ENCODE results near the gene FTO. TPM values are rescaled to one million over a fixed set of nuclear protein-coding genes. Genes with fewer than 3 reads are reported as not detected.

The FTO gene
- total and polyA plus RNA-seq, 3 donors from 2014 or later: 32.4 to 64.7 (median 50.3) TPM

DNA sequence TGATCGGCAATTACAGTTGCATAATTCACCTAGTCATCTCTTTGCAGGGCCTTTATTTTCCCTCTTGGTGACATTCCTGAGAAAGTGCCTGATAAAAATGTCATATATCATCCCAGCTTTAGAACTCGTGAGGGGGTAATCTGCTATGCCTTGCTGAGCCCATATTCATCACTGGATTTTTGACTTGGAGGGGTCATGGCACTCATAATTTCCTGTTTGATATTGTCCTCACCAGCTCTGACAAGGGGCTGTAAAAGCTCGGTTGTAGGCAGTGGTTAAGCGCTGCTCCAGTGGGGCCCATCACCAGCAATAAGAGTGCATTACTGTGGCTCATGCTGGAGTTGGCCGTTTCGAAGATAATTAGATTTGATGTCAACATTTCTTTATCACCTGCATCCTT lies 355.4 kb downstream of the FTO start:
- H3K36me3 ChIP-seq (ENCODE audit: low read depth, missing control alignments): no peaks in the 10 kb centered on the region
- H3K9me3 ChIP-seq: no peaks in the 10 kb centered on the region
- intact Hi-C loops (cut with DNase I; ENCODE audit: low total_unique reads): no loop called here
- WGBS, 2 donors: 84 to 85% methylated on average over 6 of the region's 6 CpGs
- no peak overlapping the region for H3K4me3 ChIP-seq
- TF ChIP-seq, protein P1, sequence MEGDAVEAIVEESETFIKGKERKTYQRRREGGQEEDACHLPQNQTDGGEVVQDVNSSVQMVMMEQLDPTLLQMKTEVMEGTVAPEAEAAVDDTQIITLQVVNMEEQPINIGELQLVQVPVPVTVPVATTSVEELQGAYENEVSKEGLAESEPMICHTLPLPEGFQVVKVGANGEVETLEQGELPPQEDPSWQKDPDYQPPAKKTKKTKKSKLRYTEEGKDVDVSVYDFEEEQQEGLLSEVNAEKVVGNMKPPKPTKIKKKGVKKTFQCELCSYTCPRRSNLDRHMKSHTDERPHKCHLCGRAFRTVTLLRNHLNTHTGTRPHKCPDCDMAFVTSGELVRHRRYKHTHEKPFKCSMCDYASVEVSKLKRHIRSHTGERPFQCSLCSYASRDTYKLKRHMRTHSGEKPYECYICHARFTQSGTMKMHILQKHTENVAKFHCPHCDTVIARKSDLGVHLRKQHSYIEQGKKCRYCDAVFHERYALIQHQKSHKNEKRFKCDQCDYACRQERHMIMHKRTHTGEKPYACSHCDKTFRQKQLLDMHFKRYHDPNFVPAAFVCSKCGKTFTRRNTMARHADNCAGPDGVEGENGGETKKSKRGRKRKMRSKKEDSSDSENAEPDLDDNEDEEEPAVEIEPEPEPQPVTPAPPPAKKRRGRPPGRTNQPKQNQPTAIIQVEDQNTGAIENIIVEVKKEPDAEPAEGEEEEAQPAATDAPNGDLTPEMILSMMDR (IDR thresholded peaks at IDR 0.05): no peak
- TF ChIP-seq POLR2A (IDR thresholded peaks at IDR 0.05): no peak
- no peak for DNase-seq
- no peaks in the 10 kb centered on the region for H3K4me1 ChIP-seq
- H3K27ac ChIP-seq: no peak overlapping the region
- H3K27me3 ChIP-seq: no peaks in the 10 kb centered on the region

DNA sequence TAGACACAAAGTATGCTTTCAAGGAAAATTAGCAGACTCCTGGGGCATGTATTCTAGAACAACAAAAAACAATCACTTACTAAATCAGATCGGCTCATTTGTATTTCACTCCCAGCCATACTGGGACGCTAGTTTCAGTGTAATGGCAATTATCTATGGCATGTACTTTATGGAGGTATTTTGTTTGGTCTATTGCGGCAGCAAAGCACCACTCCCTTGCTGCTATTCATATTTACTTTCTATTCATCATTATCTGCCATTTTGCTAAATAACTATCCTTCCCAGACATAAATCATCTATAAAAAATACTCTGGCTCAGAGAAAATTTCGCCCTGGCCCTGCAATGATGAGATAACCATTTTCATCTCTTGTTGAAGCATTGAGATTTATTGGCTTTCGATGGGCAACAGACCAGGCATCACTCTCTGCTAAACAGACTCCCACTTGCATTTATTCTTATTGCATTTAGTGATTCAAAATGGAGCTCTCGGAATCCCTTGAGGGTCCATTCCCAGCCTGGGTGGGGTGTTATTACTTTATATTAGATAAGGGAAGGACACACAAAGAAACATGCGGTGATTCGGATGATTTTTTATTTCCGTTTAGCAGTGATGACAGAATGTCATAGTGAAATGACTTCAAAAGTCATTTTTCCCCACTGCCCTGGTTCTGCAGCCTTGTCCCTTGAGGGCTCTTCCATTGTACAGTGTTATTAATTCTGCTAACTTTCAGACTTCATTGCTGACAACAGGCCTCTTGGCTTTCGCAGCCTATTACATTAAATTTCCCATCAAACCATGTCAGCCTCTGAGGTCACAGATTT lies 356.9 kb downstream of the FTO start:
- H3K4me1 ChIP-seq: no peaks in the 10 kb centered on the region
- 87 to 89% methylated on average over 10 of the region's 10 CpGs for WGBS, 2 donors
- DNase-seq: no peak

DNA sequence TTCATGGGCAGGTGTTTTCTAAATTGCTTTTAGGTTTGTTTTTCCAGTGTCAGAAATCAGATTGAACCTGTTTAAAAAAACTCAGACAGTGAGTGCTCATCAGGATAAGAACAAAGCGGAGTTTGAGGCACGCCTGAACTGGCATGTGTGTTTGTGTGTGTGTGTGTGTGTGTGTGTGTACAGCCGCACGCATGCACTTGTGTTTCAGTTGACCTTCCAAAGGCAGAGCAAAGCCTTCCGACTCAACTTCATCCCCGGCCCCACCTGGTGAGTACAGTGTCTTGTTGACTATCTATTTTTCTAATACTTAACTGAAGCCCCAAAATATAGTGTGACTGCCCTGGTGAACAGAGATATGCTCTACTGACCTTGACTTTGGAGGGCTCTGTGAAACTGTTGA lies 357.5 kb downstream of the FTO start:
- intact Hi-C loops (cut with DNase I; ENCODE audit: low total_unique reads): no loop called here
- no peak for DNase-seq
- Histone ChIP-seq H3K27me3 (no peaks in the 10 kb centered on the region), H3K4me1 (no peaks in the 10 kb centered on the region), H3K27ac (no peak overlapping the region), H3K9me3 (no peaks in the 10 kb centered on the region), H3K36me3 (ENCODE audit: low read depth, missing control alignments) (no peaks in the 10 kb centered on the region), H3K4me3 (no peak overlapping the region)
- WGBS, 2 donors: 91 to 97% methylated on average over 6 of the region's 6 CpGs
- TF ChIP-seq, protein P1 (IDR thresholded peaks at IDR 0.05): no peak

More for the DNA sequence above, 356.9 kb downstream of the FTO start:
- Histone ChIP-seq H3K27ac (no peak overlapping the region), H3K36me3 (ENCODE audit: low read depth, missing control alignments) (no peaks in the 10 kb centered on the region), H3K9me3 (no peaks in the 10 kb centered on the region), H3K4me3 (no peak overlapping the region), H3K27me3 (no peaks in the 10 kb centered on the region)
- TF ChIP-seq, protein P1 (IDR thresholded peaks at IDR 0.05): no peak
- no peak for TF ChIP-seq POLR2A (IDR thresholded peaks at IDR 0.05)
- intact Hi-C loops (cut with DNase I; ENCODE audit: low total_unique reads): no loop called here

DNA sequence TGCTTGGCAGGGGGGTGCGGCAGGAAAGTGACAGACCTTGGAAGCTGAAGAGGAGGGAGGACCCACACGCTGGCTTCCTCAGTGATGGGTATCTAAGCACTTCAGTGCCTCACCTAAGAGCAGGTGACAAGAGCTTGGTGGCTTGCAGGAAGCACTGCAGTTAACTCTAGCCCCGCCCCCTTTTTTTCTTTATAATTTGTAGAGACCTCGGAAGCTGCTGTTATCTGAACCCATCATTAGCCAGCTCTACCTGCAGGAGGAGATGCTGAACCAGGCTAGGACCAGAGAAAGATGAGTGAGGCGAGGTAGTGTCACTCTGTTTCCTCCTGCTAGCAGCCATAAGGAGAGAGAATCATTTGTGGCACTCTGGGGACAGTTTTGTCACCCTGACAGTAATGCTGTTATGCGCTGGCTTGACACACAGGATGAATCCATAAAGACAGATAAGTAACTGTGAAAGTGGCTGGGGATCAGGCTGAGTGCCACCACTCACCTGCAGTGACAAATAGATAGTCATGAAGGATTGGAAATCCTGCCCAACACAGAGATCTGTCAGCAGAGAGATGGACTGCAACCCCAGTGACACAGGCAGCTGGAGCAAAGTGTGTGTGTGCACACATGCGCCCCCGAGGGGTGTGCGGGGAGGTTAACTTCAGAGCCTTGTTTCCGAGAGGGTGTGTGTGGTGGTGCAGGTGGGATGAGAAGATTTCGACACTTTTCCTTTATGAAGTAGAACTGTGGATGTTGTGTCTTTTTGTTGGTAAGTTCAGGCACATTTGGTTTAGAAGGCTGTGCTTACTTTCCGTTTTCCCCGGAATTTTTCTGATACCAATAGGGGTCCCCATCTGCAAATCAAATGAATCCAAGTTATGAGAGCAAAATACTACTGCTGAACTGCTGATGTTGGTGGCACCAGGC lies 358.7 kb downstream of the FTO start:
- DNase-seq: no peak
- intact Hi-C loops (cut with DNase I; ENCODE audit: low total_unique reads): no loop called here
- Histone ChIP-seq H3K4me1 (no peaks in the 10 kb centered on the region), H3K27ac (no peak overlapping the region), H3K36me3 (ENCODE audit: low read depth, missing control alignments) (no peaks in the 10 kb centered on the region), H3K9me3 (no peaks in the 10 kb centered on the region), H3K27me3 (no peaks in the 10 kb centered on the region), H3K4me3 (no peak overlapping the region)
- TF ChIP-seq POLR2A (IDR thresholded peaks at IDR 0.05): no peak
- TF ChIP-seq, protein P1 (IDR thresholded peaks at IDR 0.05): no peak
- 88 to 89% methylated on average over 11 to 13 of the region's 13 CpGs for WGBS, 2 donors

Data from testis (tissue), 3 donors.